ENCODE data around the gene CMTR1. TPM values are rescaled to one million over a fixed set of nuclear protein-coding genes. Genes with fewer than 3 reads are reported as not detected.

The CMTR1 gene
- total and polyA plus RNA-seq, 2 donors from 2014 or later: 17.3 to 35.6 TPM

DNA sequence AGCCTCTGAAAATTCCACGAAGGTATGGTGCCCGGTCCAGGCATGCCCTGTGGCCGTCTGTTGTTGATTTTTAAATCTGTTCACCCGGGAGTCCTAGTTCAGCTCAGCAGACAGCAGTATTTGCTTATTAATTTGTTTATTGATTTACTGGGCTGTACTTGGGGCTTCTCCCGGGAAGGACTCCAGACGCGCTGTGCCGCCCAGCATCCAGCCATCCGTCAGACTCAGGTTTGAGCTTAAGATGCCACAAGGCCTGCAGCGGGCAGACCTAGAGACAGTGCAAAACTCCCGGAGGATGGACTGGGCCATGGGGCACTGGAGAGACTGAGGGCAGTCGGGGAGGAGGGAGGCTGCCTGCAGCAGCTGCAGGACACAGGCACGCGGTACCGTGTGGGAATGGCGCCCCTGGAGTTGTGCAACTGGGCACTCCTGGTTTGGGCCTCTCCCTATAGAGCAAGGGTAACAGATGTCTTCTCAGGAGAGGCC, 83.9 kb downstream of the CMTR1 start:
- Histone ChIP-seq H3K4me3 (ENCODE audit: low read length in 3 of 3) (no peak overlapping the region), H3K9me3 (ENCODE audit: control insufficient read depth in 2 of 3, insufficient read depth in 1 of 3, low read length in 3 of 3) (no peaks in the 10 kb centered on the region), H3K9ac (ENCODE audit: low read length in 3 of 3) (no peak overlapping the region), H3K27ac (ENCODE audit: low read depth in 2 of 2, low read length in 2 of 2) (peak overlapping the region in 1 of 2 donors; percentile 8), H3K4me1 (ENCODE audit: control insufficient read depth in 2 of 3, insufficient read depth in 2 of 3, low read depth in 1 of 3, low read length in 3 of 3) (peaks cover 0 to 8% (median 0%) of the 10 kb centered on the region in 3 donors), H3K27me3 (ENCODE audit: control insufficient read depth, insufficient read depth, low read length) (no peaks in the 10 kb centered on the region), H3K36me3 (ENCODE audit: control insufficient read depth in 2 of 3, insufficient read depth in 3 of 3, low read length in 3 of 3) (no peaks in the 10 kb centered on the region)
- intact Hi-C loops (cut with DNase I): no loop called here
- no peak for FAIRE-seq
- TF ChIP-seq, protein P1, sequence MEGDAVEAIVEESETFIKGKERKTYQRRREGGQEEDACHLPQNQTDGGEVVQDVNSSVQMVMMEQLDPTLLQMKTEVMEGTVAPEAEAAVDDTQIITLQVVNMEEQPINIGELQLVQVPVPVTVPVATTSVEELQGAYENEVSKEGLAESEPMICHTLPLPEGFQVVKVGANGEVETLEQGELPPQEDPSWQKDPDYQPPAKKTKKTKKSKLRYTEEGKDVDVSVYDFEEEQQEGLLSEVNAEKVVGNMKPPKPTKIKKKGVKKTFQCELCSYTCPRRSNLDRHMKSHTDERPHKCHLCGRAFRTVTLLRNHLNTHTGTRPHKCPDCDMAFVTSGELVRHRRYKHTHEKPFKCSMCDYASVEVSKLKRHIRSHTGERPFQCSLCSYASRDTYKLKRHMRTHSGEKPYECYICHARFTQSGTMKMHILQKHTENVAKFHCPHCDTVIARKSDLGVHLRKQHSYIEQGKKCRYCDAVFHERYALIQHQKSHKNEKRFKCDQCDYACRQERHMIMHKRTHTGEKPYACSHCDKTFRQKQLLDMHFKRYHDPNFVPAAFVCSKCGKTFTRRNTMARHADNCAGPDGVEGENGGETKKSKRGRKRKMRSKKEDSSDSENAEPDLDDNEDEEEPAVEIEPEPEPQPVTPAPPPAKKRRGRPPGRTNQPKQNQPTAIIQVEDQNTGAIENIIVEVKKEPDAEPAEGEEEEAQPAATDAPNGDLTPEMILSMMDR (IDR thresholded peaks at IDR 0.05; ENCODE audit: borderline replicate concordance, extremely low read depth, insufficient read depth): no peak
- no peak for DNase-seq

DNA sequence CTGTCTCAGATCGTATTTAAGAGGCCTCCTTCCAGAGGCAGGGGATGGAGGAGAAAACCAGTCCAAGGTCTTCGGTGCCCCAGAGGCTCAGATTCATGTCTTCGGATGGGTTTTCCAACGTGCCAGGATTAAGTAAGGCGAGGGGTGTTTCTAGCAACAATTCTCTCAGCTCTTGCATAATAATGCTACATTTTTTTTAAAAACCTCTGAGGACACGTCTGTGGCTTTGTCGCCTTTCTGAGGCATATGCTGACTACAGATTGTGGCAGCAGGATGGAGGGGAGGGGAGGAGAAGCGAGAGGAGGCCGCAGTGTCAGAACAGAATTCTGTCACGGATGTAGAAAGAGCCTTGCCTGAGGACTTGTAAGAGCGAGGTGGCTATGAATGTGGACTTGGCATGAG, 84.4 kb downstream of the CMTR1 start:
- H3K27me3 ChIP-seq (ENCODE audit: control insufficient read depth, insufficient read depth, low read length): no peaks in the 10 kb centered on the region
- FAIRE-seq (no peak), DNase-seq (no peak)
- intact Hi-C loops (cut with DNase I): no loop called here
- H3K4me1 ChIP-seq (ENCODE audit: control insufficient read depth in 2 of 3, insufficient read depth in 2 of 3, low read depth in 1 of 3, low read length in 3 of 3): peaks cover 0 to 8% (median 0%) of the 10 kb centered on the region in 3 donors
- H3K4me3 ChIP-seq (ENCODE audit: low read length in 3 of 3): no peak overlapping the region
- no peak overlapping the region for H3K9ac ChIP-seq (ENCODE audit: low read length in 3 of 3)
- TF ChIP-seq, protein P1 (IDR thresholded peaks at IDR 0.05; ENCODE audit: borderline replicate concordance, extremely low read depth, insufficient read depth): no peak
- H3K27ac ChIP-seq (ENCODE audit: low read depth in 2 of 2, low read length in 2 of 2): no peak overlapping the region
- H3K9me3 ChIP-seq (ENCODE audit: control insufficient read depth in 2 of 3, insufficient read depth in 1 of 3, low read length in 3 of 3): no peaks in the 10 kb centered on the region
- H3K36me3 ChIP-seq (ENCODE audit: control insufficient read depth in 2 of 3, insufficient read depth in 3 of 3, low read length in 3 of 3): no peaks in the 10 kb centered on the region

DNA sequence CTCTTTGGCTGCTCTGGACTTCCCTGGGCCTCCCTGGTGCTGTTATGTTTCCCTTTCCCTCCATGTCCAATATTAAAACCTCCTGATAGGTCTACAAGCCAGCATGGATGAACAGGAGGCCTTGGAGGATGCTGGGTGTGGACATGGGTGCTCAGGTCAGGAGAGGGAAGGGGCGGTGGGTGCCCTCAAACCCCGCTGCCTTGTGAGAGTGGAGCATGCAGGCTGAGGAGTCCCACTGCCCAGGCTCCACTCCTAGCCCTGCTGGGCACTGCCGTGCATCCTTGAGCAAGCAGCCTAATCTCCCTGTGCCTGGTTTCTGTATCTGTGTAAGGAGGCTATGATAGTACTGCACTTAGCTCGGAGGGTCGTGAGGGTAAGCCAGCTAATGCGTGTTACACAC, 85.1 kb downstream of the CMTR1 start:
- H3K4me3 ChIP-seq (ENCODE audit: low read length in 3 of 3): no peak overlapping the region
- FAIRE-seq (no peak), DNase-seq (no peak)
- TF ChIP-seq, protein P1 (IDR thresholded peaks at IDR 0.05; ENCODE audit: borderline replicate concordance, extremely low read depth, insufficient read depth): no peak
- H3K9me3 ChIP-seq (ENCODE audit: control insufficient read depth in 2 of 3, insufficient read depth in 1 of 3, low read length in 3 of 3): no peaks in the 10 kb centered on the region
- no peaks in the 10 kb centered on the region for H3K27me3 ChIP-seq (ENCODE audit: control insufficient read depth, insufficient read depth, low read length)
- H3K9ac ChIP-seq (ENCODE audit: low read length in 3 of 3): no peak overlapping the region
- H3K4me1 ChIP-seq (ENCODE audit: control insufficient read depth in 2 of 3, insufficient read depth in 2 of 3, low read depth in 1 of 3, low read length in 3 of 3): peaks cover 0 to 8% (median 0%) of the 10 kb centered on the region in 3 donors
- H3K27ac ChIP-seq (ENCODE audit: low read depth in 2 of 2, low read length in 2 of 2): no peak overlapping the region
- intact Hi-C loops (cut with DNase I): no loop called here
- no peaks in the 10 kb centered on the region for H3K36me3 ChIP-seq (ENCODE audit: control insufficient read depth in 2 of 3, insufficient read depth in 3 of 3, low read length in 3 of 3)

DNA sequence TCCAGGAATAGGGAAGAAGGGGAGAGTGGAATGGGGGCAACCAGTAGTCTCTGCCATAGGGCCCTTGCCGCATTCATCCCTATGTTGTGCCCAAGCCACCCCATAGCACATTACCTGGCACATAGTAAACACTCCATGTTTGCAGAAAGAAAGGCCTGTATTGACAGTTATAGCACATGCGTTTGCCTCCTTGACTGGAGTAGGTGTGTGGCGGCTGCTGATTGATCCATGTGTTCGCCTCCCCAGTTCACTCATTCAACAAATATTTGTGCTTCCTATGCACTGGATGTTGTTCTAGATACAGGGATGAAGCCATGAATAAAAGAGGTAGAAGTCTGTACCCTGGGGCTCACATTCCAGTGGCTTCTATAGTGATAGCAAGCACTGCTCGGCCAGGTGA, 86.4 kb downstream of the CMTR1 start:
- Histone ChIP-seq H3K36me3 (ENCODE audit: control insufficient read depth in 2 of 3, insufficient read depth in 3 of 3, low read length in 3 of 3) (no peaks in the 10 kb centered on the region), H3K27ac (ENCODE audit: low read depth in 2 of 2, low read length in 2 of 2) (no peak overlapping the region), H3K27me3 (ENCODE audit: control insufficient read depth, insufficient read depth, low read length) (no peaks in the 10 kb centered on the region), H3K4me1 (ENCODE audit: control insufficient read depth in 2 of 3, insufficient read depth in 2 of 3, low read depth in 1 of 3, low read length in 3 of 3) (peaks cover 0 to 8% (median 0%) of the 10 kb centered on the region in 3 donors), H3K9me3 (ENCODE audit: control insufficient read depth in 2 of 3, insufficient read depth in 1 of 3, low read length in 3 of 3) (no peaks in the 10 kb centered on the region), H3K4me3 (ENCODE audit: low read length in 3 of 3) (no peak overlapping the region), H3K9ac (ENCODE audit: low read length in 3 of 3) (no peak overlapping the region)
- intact Hi-C loops (cut with DNase I): no loop called here
- FAIRE-seq (no peak), DNase-seq (no peak)
- TF ChIP-seq, protein P1 (IDR thresholded peaks at IDR 0.05; ENCODE audit: borderline replicate concordance, extremely low read depth, insufficient read depth): no peak
